DMS 273 (cell line): Measurements from ENCODE around the gene PTPN3.

Experiments used
- DNase-seq: peaks from one replicate; lab custom pipeline; 2025; ENCODE audit not compliant: unreplicated experiment; lab: John Stamatoyannopoulos, UW

The PTPN3 gene

DNA sequence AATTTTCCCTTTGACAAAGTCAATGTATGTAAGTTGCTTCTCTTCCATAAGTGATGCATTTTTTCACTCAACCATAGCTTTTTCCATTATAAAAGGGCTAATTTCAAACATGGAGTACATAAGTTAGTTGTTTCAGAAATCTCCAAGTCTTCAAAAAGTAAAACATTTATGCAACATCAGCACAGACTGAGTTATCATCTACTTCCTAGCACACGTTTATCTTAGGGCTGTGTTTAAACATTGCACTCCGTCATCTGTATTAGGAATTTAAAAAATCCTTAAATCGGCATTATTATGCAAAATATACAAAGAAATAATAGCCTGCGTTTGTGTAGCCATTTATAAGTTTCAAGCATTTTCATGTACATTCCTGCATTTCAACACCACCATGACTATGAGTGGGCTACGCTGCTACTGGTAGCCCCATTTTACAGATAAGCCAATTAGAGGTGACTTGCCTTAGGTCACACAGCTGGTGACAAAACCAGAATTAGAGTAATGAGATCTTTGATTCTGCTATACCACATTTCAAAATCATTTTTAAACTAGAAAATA lies 43.4 kb downstream of the PTPN3 start:
- no peak for DNase-seq

GRCh38 chr9:109454041-109454440 lies 44.1 kb downstream of the PTPN3 start:
- no peak for DNase-seq

GRCh38 chr9:109453210-109453842 lies 44.8 kb downstream of the PTPN3 start:
- no peak for DNase-seq

DNA sequence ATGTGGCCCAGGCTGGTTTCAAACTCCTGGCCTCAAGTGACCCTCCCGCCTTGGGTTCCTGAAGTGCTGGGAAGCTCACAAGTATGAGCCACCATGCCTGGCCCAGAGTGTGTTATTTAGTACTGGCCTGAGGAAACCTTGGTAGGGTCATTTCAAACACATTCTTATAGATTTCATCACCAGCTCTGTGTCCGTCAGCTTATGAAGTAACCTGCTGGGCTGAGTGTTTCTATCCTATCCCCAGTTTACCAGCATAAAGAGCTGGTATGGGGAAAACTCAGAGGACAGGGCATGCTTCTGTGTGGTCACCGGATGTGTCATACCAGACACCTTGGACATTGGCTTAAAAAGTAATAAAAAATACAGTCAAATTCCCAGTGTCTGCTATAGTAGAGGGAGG lies 45.3 kb downstream of the PTPN3 start:
- no peak for DNase-seq

- DNase-seq: no peak
Measured at GRCh38 chr9:109451311-109452025, 46.6 kb downstream of the PTPN3 start.

DNA sequence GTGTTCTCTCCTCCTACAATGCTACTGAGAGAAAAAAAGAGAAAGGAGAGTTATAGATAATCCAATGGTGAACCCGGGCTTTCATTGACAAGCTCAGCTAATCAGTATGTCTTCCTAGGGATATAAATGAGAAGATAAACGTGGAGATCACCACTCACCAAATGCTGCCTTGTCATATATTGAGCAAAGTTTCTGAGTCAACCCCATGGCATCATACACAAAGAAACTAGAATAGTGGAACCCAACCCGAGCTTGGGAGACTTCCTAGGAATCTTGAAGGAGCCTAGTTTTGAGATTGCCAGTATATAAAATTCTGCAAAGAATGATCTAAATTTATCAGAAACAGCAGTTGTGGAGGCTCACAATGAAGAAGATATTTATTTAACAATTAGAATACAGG lies 47.8 kb downstream of the PTPN3 start:
- no peak for DNase-seq

GRCh38 chr9:109449036-109449798 lies 48.9 kb downstream of the PTPN3 start:
- DNase-seq: no peak

DNA sequence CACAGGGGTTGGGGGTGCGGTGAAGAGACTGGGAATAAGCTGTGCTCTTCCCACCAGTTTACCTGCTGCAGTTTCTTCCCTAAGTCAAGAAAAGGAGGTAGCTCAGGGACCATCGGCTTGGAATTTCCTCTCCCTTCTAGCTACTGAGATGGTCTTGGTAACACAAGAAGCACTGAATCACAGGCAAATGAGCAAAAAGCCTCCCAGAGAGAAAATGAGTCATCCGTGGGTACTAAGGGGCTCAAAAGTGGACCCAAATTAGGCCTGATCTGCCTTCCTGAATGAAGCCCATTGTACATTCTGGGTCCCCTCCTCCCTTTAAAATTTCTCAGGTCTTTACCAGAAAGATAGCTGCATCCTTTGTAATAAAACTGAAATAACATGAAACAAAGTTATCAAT lies 49.9 kb downstream of the PTPN3 start:
- DNase-seq: no peak

- no peak for DNase-seq
Measured at GRCh38 chr9:109447329-109448076, 50.6 kb downstream of the PTPN3 start.

DNA sequence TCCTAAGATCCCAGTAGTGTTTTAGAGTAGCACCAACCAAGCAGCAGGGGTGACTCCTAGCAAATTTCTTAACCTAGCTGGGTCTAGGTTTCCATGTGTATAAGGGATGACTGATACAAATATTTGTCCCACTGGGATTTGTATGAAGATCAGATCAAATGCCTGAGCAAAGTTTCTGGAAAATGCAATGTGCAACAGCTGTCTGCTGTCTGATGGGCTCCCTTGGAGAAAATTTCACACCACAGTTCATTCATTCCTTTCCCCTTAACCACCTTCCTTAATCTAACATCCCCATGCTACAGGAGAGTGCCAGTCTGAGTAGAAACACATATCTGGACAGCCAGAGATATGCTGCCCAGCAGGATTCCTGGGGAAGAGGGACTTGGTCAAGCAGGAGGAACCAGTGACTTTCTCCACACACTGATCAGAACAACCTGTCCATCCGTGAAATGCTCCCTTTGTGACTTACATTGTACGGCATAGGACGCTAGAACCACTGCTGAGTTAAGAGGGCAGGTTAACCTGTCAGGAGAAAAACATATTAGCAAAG lies 53.3 kb downstream of the PTPN3 start:
- DNase-seq: no peak

DNA sequence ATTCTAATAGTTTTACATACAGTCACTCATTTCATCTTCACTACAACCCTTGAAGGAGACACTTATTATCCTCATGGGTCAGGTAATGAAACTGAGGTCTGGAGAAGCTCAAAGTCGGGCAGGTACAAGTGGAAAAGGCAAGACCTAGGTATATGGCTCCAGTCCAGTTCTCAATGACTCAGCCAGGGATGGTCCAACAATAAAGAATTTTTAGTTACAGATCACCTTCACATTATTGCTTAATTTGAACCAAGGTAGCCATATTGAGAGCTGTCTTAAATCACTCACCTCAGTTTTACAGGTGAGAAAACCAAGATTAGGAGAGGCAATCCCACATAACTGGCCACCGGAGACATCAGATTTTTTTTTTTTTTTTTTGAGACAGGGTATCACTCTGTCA lies 55.4 kb downstream of the PTPN3 start:
- no peak for DNase-seq

GRCh38 chr9:109441296-109441695 lies 56.8 kb downstream of the PTPN3 start:
- peak; percentile 67 for DNase-seq

GRCh38 chr9:109440797-109441287 lies 57.3 kb downstream of the PTPN3 start:
- peak; percentile 82 for DNase-seq

- no peak for DNase-seq
Measured at GRCh38 chr9:109440117-109440515, 58.0 kb downstream of the PTPN3 start.

DNA sequence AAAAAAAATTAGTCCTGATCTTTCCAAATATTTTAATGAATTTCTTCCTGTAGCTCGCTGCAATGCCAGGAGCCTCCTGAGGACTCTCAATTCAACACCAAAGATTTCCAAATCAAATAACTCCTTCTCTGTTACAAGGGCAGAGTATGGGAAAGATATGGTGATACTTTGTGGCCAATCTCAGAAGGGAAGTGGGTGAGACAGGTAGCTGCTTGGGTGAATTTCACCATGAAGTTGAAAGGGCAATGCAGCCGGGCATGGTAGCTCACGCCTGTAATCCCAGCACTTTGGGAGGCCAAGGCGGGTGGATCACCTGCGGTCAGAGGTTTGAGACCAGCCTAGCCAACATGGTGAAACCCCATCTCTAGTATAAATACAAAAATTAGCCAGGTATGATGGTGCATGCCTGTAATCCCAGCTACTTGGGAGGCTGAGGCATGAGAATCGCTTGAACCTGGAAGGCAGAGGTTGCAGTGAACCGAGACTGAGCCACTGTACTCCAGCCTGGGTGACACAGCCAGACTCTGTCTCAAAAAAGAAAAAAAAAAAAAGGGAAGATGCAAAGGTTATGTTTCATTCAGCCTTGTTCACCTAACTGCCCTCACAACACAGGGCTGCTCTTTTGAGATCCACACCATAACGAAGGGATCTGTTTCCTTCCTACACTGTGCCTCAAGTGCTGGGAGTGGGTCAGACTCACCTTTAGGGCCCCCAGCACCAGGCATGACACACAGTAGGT lies 58.6 kb downstream of the PTPN3 start:
- no peak for DNase-seq

DNA sequence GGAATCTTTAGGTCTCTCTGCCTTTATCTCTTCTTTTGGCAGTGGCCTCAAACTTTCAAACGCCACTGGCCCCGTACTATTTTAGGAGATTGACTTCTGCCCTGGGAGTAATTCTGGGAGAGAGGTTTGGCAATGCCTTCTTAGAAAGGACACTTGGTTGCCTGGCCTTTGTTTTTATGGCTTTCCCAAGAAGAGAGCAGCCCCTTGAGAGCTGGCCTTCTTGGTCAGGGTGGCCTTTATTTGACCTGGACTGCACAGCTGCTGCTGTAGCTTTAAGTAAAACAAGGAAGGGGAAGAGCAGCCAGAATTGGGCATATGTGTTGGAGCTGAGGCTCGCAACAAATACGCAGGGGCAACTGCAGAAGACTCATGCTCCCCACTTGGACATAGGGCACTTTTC lies 60.8 kb downstream of the PTPN3 start:
- no peak for DNase-seq

DNA sequence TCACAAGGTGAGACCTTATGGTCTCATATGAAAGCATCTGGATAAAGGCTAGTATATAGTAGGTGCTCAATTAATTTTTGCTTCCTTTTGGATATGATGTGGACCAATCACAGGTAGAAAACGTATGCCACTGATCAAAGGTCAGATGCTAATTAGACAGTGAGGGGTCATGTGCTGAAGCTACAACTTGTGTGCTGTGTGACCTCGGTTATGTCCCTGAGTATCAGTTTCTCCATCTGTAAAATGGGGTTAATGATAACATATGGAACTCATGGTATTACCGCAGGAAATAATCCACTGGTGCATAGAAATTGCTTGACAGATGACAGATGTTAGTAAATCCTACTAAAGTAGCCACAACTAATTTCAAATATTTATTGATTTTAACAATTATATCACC lies 62.0 kb downstream of the PTPN3 start:
- DNase-seq: no peak

DNA sequence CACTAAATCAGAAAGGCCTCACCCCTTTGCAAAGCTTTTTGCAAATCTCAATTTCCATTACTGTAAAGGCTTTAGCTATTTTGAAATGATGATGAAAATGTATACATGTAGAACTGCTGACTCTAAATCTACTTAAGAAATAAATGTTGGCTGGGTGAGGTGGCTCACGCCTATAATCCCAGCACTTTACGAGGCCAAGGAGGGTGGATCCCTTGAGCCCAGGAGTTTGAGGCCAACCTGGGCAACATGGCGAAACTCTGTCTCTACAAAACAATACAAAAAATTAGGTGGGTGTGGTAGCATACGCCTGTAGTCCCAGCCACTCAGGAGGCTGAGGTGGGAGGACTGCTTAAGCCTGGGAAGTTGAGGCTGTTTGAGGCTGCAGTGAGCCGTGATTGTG lies 64.6 kb downstream of the PTPN3 start:
- DNase-seq: no peak

DNA sequence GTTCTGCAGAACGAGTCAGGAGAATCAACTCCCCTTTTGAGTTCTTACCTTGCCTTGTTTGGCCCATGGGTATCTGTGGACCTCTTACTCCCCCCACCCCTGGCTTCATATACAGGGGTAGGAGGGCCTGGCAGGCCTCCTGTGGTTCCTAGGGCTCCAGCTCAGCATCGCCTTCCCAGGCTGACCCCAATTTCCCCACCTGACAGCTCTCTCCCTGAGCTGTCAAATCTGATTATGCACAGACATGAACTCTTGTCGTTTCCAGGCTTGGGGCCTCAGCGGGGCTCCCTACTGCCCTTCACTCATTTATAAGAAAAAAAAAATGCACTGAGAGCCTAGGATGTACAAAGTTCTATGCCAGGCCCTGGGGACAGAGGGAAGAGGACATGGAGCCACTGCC lies 67.9 kb downstream of the PTPN3 start:
- no peak for DNase-seq

DNA sequence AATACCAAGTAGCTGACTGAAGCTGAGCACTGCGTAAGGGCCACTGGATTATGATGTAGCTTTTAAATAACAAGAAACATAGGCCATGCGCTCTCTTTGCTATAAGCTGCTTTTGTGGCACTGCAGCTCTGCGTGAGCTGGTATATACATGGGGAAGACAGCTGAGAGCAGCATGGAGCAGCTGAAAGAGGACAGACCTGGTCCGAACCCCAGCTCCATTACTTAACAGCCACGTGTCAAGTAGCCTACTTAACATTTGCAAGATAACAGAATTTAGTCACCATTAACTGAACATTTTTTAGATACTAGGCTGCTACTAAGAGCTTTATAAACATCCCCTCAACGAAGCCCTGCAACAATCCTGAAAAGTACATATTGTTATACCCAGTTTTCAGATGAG lies 69.3 kb downstream of the PTPN3 start:
- no peak for DNase-seq
